AG09319 (cell line): ENCODE measurements around the gene BPGM.

ENCODE experiments used
- DNase-seq: peaks from one replicate; pipeline ENCODE4 v3.0.0-alpha.2; 2010; ENCODE audit warnings: low read depth; ENCODE audit errors: extremely low read depth
- CTCF ChIP-seq: IDR thresholded peaks from 2 replicates; pipeline ENCODE4 v1.5.1; 2011; ENCODE audit warnings: low read depth, mild to moderate bottlenecking, inconsistent platforms, low read length, moderate library complexity

Gene BPGM

GRCh38 chr7:134646425-134647305, at the start of gene BPGM:
TSS of gene BPGM (plus strand) at chr7:134646853. CDS start at chr7:134661508, 14,655 bp downstream.
- peak; percentile 100 for DNase-seq
- TF ChIP-seq CTCF: peak; percentile 19

- no peak for DNase-seq
- TF ChIP-seq CTCF: no peak
These were observed 47.3 kb upstream of the BPGM start for GRCh38 chr7:134599371-134599770.

- DNase-seq: no peak
- no peak for TF ChIP-seq CTCF
These were observed 45.2 kb upstream of the BPGM start for GRCh38 chr7:134601459-134601858.

- DNase-seq: no peak
- TF ChIP-seq CTCF: no peak
These were observed 43.7 kb upstream of the BPGM start for GRCh38 chr7:134602881-134603451.

GRCh38 chr7:134605978-134606923, 40.4 kb upstream of the BPGM start:
- DNase-seq: no peak

GRCh38 chr7:134611611-134612151, 35.0 kb upstream of the BPGM start:
- DNase-seq: no peak
- TF ChIP-seq CTCF: no peak

More at GRCh38 chr7:134605978-134606923, 40.4 kb upstream of the BPGM start:
- TF ChIP-seq CTCF: peak; percentile 89
